Osteoblast (primary cell): Measurements from ENCODE around the gene TSPAN15. TPM values are rescaled to one million over a fixed set of nuclear protein-coding genes. Genes with fewer than 3 reads are reported as not detected.

Source experiments
- DNase-seq: peaks from one replicate; pipeline ENCODE4 v3.0.0; 2011; ENCODE audit warnings: low spot score, mixed read lengths; ENCODE audit not compliant: insufficient read length; ENCODE audit errors: missing footprints
- H2AFZ ChIP-seq: 2 replicates; pipeline ENCODE4 v1.6.0; 2011; ENCODE audit warnings: mild to moderate bottlenecking, low read length
- H3K27ac ChIP-seq: 2 replicates; pipeline ENCODE4 v1.5.1; 2011; ENCODE audit warnings: mild to moderate bottlenecking, low read depth, low read length, moderate library complexity
- H3K27me3 ChIP-seq: 2 replicates; pipeline ENCODE4 v1.6.0; 2012; ENCODE audit warnings: mild to moderate bottlenecking, control low read depth, inconsistent platforms, low read length, moderate library complexity; ENCODE audit not compliant: insufficient read depth
- H3K36me3 ChIP-seq: 2 replicates; pipeline ENCODE4 v1.5.1; 2011; ENCODE audit warnings: mild to moderate bottlenecking, low read length, control low read depth, moderate library complexity; ENCODE audit not compliant: insufficient read depth
- H3K4me1 ChIP-seq: 2 replicates; pipeline ENCODE4 v1.5.1; 2011; ENCODE audit warnings: mild to moderate bottlenecking, low read length, control low read depth, moderate library complexity; ENCODE audit not compliant: insufficient read depth
- H3K4me2 ChIP-seq: 2 replicates; pipeline ENCODE4 v1.6.0; 2011; ENCODE audit warnings: mild to moderate bottlenecking, low read length; ENCODE audit not compliant: insufficient read depth
- H3K4me3 ChIP-seq: fragments of 200-600 bp; sonication (generic); 3 replicates; pipeline ENCODE4 v1.5.1; 2012; ENCODE audit warnings: mild to moderate bottlenecking, low read length, inconsistent platforms; ENCODE audit not compliant: insufficient read depth
- H3K79me2 ChIP-seq: 2 replicates; pipeline ENCODE4 v1.6.0; 2012; ENCODE audit warnings: mild to moderate bottlenecking, low read length, control low read depth, inconsistent platforms; ENCODE audit not compliant: insufficient read depth
- H3K9me3 ChIP-seq: 2 replicates; pipeline ENCODE4 v1.5.1; 2011; ENCODE audit warnings: low read depth, low read length, control low read depth
- H4K20me1 ChIP-seq: 2 replicates; pipeline ENCODE4 v1.6.0; 2012; ENCODE audit warnings: mild to moderate bottlenecking, low read length, control low read depth; ENCODE audit not compliant: insufficient read depth
- CTCF ChIP-seq: IDR thresholded peaks from 2 replicates; pipeline ENCODE4 v1.5.1; 2011; ENCODE audit warnings: mild to moderate bottlenecking, low read depth, low read length, moderate library complexity; ENCODE audit errors: extremely low read depth
- total RNA-seq: library from RNA; depleted of rRNA; stranded (reverse); fragments of >200 nt; gene quantifications from 2 replicates; pipeline ENCODE4 v1.2.3, GENCODE V29; 2012

TSPAN15 gene
- total RNA-seq, 1 donor: 0.72 TPM

DNA sequence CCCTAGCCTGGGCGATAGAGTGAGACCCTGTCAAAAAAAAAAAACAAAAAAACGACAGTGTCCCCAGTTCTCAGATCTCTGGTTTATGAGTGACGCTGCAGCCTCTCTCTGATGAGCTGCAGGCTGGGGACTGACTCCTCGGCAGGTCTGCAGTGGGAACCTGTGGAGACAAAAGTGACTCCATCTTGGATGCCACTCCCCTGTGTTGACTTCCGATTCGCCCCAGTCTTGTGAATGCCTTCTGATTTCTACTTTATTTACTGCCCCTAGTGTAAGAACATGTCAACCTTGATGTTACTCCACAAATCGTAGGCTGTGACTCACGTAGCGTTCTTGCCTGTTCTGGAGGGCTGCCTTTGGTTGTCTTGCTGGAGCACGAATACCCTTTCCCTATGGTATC is 40.8 kb upstream of the TSPAN15 start:
- Histone ChIP-seq H3K79me2 (no peaks in the 10 kb centered on the region), H3K4me2 (no peak overlapping the region), H3K4me3 (no peak overlapping the region), H4K20me1 (no peaks in the 10 kb centered on the region), H3K27ac (no peak overlapping the region), H3K27me3 (no peaks in the 10 kb centered on the region), H3K36me3 (peaks cover 6% of the 10 kb centered on the region), H3K9me3 (no peaks in the 10 kb centered on the region), H3K4me1 (peaks cover 14% of the 10 kb centered on the region), H2AFZ (no peak overlapping the region)
- TF ChIP-seq CTCF: no peak
- no peak for DNase-seq

GRCh38 chr10:69411476-69411875 is 39.8 kb upstream of the TSPAN15 start:
- no peaks in the 10 kb centered on the region for H3K9me3 ChIP-seq
- H3K79me2 ChIP-seq: no peaks in the 10 kb centered on the region
- H2AFZ ChIP-seq: no peak overlapping the region
- no peak overlapping the region for H3K4me3 ChIP-seq
- no peak overlapping the region for H3K27ac ChIP-seq
- no peak for DNase-seq
- peaks cover 10% of the 10 kb centered on the region for H3K4me1 ChIP-seq
- no peak for TF ChIP-seq CTCF
- H3K36me3 ChIP-seq: no peaks in the 10 kb centered on the region
- no peak overlapping the region for H3K4me2 ChIP-seq
- peaks cover 2% of the 10 kb centered on the region for H3K27me3 ChIP-seq
- no peaks in the 10 kb centered on the region for H4K20me1 ChIP-seq

DNA sequence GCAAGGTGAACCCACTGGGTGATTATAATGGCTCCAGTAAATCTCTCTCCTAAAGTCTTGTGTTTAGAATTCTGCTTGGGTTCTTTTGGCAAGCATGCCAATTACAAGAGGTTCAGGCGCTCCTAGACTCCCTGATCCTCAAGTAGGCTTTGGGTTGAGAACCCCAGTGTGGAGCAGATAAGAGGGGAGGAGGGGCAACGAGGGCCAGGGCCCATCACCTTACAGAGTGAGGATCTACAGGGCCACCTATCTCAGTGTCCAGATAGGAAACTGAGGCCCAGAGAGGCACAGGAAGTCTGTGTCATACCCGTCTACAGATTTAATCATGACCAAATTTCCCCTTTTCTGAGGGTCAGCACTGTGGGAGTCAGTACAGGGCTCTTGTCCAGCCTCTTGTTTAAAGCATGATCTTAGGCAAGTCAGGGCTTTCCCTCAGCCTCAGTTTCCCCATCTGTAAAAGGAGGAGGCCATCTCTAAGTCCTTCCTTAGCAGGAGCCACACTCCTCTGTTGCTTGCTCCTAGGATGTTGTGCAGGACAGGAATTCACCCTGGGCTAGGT is 39.0 kb upstream of the TSPAN15 start:
- Histone ChIP-seq H3K9me3 (no peaks in the 10 kb centered on the region), H3K79me2 (no peaks in the 10 kb centered on the region), H3K27me3 (peaks cover 4% of the 10 kb centered on the region), H2AFZ (no peak overlapping the region), H3K36me3 (no peaks in the 10 kb centered on the region), H3K4me3 (no peak overlapping the region), H4K20me1 (no peaks in the 10 kb centered on the region), H3K4me1 (peaks cover 10% of the 10 kb centered on the region), H3K4me2 (no peak overlapping the region), H3K27ac (no peak overlapping the region)
- DNase-seq: peak; percentile 65
- no peak for TF ChIP-seq CTCF

DNA sequence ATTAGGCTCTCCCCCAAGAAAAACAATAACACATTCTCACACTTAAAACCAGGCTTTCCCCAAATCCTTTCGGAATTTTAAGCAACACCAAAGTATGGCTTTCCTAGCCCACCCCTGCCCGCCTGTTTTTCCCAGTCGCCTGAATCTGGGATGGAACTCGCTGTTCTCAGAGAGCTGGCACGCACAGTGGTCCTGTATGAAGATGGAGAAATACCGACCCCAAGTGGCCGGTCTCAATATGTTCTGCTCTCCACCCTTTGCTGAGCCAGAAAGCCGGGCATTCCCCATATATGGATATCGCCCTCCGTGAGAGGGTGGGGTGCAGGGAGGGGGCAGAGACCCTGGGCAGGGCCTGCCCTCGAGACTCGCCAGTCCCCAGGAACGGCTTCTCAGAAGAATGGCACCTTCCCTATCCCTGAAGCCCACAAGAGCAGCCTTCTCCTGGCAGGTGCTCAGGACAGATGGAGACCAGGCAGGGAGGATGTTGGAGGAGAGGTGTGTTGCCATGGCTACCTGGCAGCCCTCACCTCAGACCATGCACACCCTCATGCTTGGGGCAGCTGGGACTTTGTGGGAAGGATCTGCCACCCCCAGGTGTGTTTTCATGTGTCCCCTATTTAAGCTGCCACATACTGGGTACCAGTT is 37.9 kb upstream of the TSPAN15 start:
- peak; percentile 72 for TF ChIP-seq CTCF
- Histone ChIP-seq H3K79me2 (no peaks in the 10 kb centered on the region), H3K27me3 (peaks cover 12% of the 10 kb centered on the region), H3K36me3 (no peaks in the 10 kb centered on the region), H3K4me1 (peaks cover 4% of the 10 kb centered on the region), H3K27ac (no peak overlapping the region), H2AFZ (no peak overlapping the region), H4K20me1 (no peaks in the 10 kb centered on the region), H3K9me3 (no peaks in the 10 kb centered on the region), H3K4me2 (peak overlapping the region; percentile 52), H3K4me3 (no peak overlapping the region)
- peak; percentile 98 for DNase-seq
